Parathyroid adenoma (tissue), 2 donors: ENCODE results near the gene IL17REL.

Source experiments
- H2AFZ ChIP-seq: fragments of 300-600 bp; sonication (generic); one replicate; pipeline ENCODE4 v1.7.0; 2017; ENCODE audit warnings: antibody characterized with exemption, mild to moderate bottlenecking
- H3K27ac ChIP-seq: fragments of 300-600 bp; sonication (generic); one replicate; pipeline ENCODE4 v1.7.0; 2017
- H3K27me3 ChIP-seq: fragments of 300-600 bp; sonication (generic); one replicate; pipeline ENCODE4 v1.7.0; 2017; ENCODE audit warnings: low read length; ENCODE audit not compliant: control insufficient read depth, insufficient read depth
- H3K36me3 ChIP-seq: fragments of 300-600 bp; sonication (generic); one replicate; pipeline ENCODE4 v1.7.0; 2017; ENCODE audit warnings: low read length; ENCODE audit not compliant: control insufficient read depth, insufficient read depth
- H3K4me1 ChIP-seq: fragments of 300-600 bp; sonication (generic); one replicate; pipeline ENCODE4 v1.7.0; 2017; ENCODE audit warnings: control low read depth
- H3K4me2 ChIP-seq: fragments of 300-600 bp; sonication (generic); one replicate; pipeline ENCODE4 v1.7.0; 2017; ENCODE audit warnings: low read length
- H3K4me3 ChIP-seq: fragments of 300-600 bp; sonication (generic); one replicate; pipeline ENCODE4 v1.7.0; 2017; ENCODE audit warnings: low read depth, low read length
- H3K79me2 ChIP-seq: fragments of 300-600 bp; sonication (generic); one replicate; pipeline ENCODE4 v1.7.0; 2017; ENCODE audit warnings: control low read depth
- H3K9ac ChIP-seq: fragments of 300-600 bp; sonication (generic); one replicate; pipeline ENCODE4 v1.7.0; 2017; ENCODE audit warnings: mild to moderate bottlenecking
- H3K9me3 ChIP-seq: fragments of 300-600 bp; sonication (generic); one replicate; pipeline ENCODE4 v1.7.0; 2017; ENCODE audit warnings: low read length; ENCODE audit not compliant: control insufficient read depth
- CTCF ChIP-seq: fragments of 300-600 bp; sonication (generic); IDR thresholded peaks from one replicate; pipeline ENCODE4 v1.7.0; 2017; ENCODE audit warnings: antibody characterized with exemption, mild to moderate bottlenecking
- donor health status: primary hyperparathyroidism.

The IL17REL gene

GRCh38 chr22:50059881-50060262 lies 47.3 kb upstream of the IL17REL start:
- Histone ChIP-seq H3K9ac (no peak overlapping the region), H3K4me1 (peaks cover 2% of the 10 kb centered on the region), H3K9me3 (no peaks in the 10 kb centered on the region), H3K4me2 (peak overlapping the region; percentile 62), H3K36me3 (no peaks in the 10 kb centered on the region), H3K27ac (no peak overlapping the region), H3K79me2 (no peaks in the 10 kb centered on the region), H3K27me3 (no peaks in the 10 kb centered on the region), H2AFZ (peak overlapping the region; percentile 85), H3K4me3 (peak overlapping the region; percentile 49)
- TF ChIP-seq CTCF, result no peak

GRCh38 chr22:50058906-50059880 lies 46.6 kb upstream of the IL17REL start:
- peak overlapping the region; percentile 62 for H3K4me2 ChIP-seq
- H3K27me3 ChIP-seq, result no peaks in the 10 kb centered on the region
- no peak for TF ChIP-seq CTCF
- no peaks in the 10 kb centered on the region for H3K9me3 ChIP-seq
- H3K4me3 ChIP-seq, result peak overlapping the region; percentile 49
- no peaks in the 10 kb centered on the region for H3K36me3 ChIP-seq
- peak overlapping the region; percentile 36 for H3K27ac ChIP-seq
- H3K9ac ChIP-seq, result no peak overlapping the region
- no peaks in the 10 kb centered on the region for H3K79me2 ChIP-seq
- peaks cover 2% of the 10 kb centered on the region for H3K4me1 ChIP-seq
- peak overlapping the region; percentile 85 for H2AFZ ChIP-seq

- H3K27ac ChIP-seq, result peak within 1 kb of the TSS; percentile 19
- H3K9me3 ChIP-seq, result no peaks in the 10 kb centered on the region
- peaks cover 2% of the 10 kb centered on the region for H3K4me1 ChIP-seq
- H3K79me2 ChIP-seq, result no peaks in the 10 kb centered on the region
- peak within 1 kb of the TSS; percentile 72 for H2AFZ ChIP-seq
- TF ChIP-seq CTCF, result no peak
- no peaks in the 10 kb centered on the region for H3K36me3 ChIP-seq
- H3K9ac ChIP-seq, result no peak within 1 kb of the TSS
- no peaks in the 10 kb centered on the region for H3K27me3 ChIP-seq
- H3K4me2 ChIP-seq, result peak within 1 kb of the TSS; percentile 62
- H3K4me3 ChIP-seq, result peak within 1 kb of the TSS; percentile 49
These were observed 45.7 kb upstream of the IL17REL start, which contains the start of gene TTLL8 for GRCh38 chr22:50058061-50058905. Gene TTLL8, minus strand, starts transcription at chr22:50058298.

GRCh38 chr22:50057278-50058060 lies 44.9 kb upstream of the IL17REL start:
- H2AFZ ChIP-seq, result no peak overlapping the region
- H3K9ac ChIP-seq, result no peak overlapping the region
- H3K4me1 ChIP-seq, result peaks cover 2% of the 10 kb centered on the region
- no peaks in the 10 kb centered on the region for H3K79me2 ChIP-seq
- TF ChIP-seq CTCF, result no peak
- H3K36me3 ChIP-seq, result no peaks in the 10 kb centered on the region
- no peak overlapping the region for H3K4me2 ChIP-seq
- H3K27ac ChIP-seq, result no peak overlapping the region
- H3K27me3 ChIP-seq, result no peaks in the 10 kb centered on the region
- H3K9me3 ChIP-seq, result no peaks in the 10 kb centered on the region
- H3K4me3 ChIP-seq, result no peak overlapping the region
